Measurements from ENCODE around the gene CACNA1I. TPM values are rescaled to one million over a fixed set of nuclear protein-coding genes. Genes with fewer than 3 reads are reported as not detected.

CACNA1I gene
- total RNA-seq, 3 donors from 2014 or later (not counting 1 experiment from before 2014, with no cell fraction given) = 0.05 to 0.83 (median 0.72) TPM

DNA sequence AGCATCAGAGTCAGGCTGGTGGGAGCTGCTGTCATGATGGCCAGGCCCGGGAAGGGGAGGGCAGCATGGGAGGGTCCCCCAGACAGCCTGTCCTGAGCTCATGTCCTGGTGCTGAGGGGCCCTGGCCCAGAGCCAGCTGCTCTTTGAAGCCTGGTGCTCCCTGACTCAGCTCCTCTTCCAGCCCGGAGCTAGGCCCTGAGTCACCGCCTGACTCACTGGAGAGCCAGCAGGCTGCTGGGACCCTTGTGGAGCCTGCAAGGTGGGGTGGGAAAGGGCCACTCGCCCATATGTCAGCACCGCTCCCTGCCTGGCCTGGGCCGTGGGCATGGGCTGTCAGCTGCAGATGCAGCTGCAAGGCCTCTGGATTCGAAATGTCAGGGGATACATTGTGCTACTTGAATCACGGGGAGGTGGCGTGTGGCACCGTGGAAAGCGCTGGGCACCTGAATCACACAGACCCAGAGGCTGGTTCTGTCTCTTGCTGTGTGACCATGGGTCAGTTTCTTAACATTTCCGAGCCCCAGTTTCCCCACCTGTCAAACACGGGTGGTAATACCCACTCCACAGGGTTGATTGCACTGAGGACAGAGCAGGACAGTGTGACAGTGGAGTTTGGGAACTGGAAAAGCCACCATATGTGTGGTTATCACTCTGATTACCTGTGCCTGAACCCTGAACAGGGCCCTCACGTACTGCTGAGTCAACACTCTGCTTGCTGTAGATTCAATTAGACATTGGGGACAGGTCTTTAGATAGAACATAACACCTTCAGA, 4.4 kb downstream of the CACNA1I start:
- H3K9me3 ChIP-seq (ENCODE audit: control insufficient read depth, insufficient read depth, low read length) = no peaks in the 10 kb centered on the region
- Mint-ChIP-seq H3K27me3 (ENCODE audit: low read depth in 2 of 2) (peaks cover 8 to 18% of the 10 kb centered on the region in 2 donors), H3K36me3 (no peaks in the 10 kb centered on the region), H3K9me3 (no peaks in the 10 kb centered on the region), H3K27ac (no peak overlapping the region), H3K4me1 (no peaks in the 10 kb centered on the region), H3K4me3 (no peak overlapping the region)
- no peak for DNase-seq
- no peaks in the 10 kb centered on the region for H3K4me1 ChIP-seq (ENCODE audit: control insufficient read depth, insufficient read depth, low read length)
- H3K27ac ChIP-seq (ENCODE audit: low read length) = no peak overlapping the region
- peak in 1 of 3 donors; percentile 9 for ATAC-seq
- no peaks in the 10 kb centered on the region for H3K27me3 ChIP-seq (ENCODE audit: control insufficient read depth, insufficient read depth, low read length)
- H3K4me3 ChIP-seq (ENCODE audit: low read length) = no peak overlapping the region
- TF ChIP-seq, protein P1, sequence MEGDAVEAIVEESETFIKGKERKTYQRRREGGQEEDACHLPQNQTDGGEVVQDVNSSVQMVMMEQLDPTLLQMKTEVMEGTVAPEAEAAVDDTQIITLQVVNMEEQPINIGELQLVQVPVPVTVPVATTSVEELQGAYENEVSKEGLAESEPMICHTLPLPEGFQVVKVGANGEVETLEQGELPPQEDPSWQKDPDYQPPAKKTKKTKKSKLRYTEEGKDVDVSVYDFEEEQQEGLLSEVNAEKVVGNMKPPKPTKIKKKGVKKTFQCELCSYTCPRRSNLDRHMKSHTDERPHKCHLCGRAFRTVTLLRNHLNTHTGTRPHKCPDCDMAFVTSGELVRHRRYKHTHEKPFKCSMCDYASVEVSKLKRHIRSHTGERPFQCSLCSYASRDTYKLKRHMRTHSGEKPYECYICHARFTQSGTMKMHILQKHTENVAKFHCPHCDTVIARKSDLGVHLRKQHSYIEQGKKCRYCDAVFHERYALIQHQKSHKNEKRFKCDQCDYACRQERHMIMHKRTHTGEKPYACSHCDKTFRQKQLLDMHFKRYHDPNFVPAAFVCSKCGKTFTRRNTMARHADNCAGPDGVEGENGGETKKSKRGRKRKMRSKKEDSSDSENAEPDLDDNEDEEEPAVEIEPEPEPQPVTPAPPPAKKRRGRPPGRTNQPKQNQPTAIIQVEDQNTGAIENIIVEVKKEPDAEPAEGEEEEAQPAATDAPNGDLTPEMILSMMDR (IDR thresholded peaks at IDR 0.05) = no peak
- WGBS (ENCODE audit: insufficient coverage) = 92% methylated on average over 14 of the region's 14 CpGs
- intact Hi-C loops (cut with micrococcal nuclease) = no loop called here
- H3K36me3 ChIP-seq (ENCODE audit: control insufficient read depth, insufficient read depth, low read length) = no peaks in the 10 kb centered on the region

GRCh38 chr22:39575552-39575825, 4.9 kb downstream of the CACNA1I start:
- TF ChIP-seq, protein P1 (IDR thresholded peaks at IDR 0.05) = no peak
- H3K27me3 Mint-ChIP-seq (ENCODE audit: low read depth in 2 of 2) = peaks cover 8 to 18% of the 10 kb centered on the region in 2 donors
- no peak overlapping the region for H3K4me3 ChIP-seq (ENCODE audit: low read length)

DNA sequence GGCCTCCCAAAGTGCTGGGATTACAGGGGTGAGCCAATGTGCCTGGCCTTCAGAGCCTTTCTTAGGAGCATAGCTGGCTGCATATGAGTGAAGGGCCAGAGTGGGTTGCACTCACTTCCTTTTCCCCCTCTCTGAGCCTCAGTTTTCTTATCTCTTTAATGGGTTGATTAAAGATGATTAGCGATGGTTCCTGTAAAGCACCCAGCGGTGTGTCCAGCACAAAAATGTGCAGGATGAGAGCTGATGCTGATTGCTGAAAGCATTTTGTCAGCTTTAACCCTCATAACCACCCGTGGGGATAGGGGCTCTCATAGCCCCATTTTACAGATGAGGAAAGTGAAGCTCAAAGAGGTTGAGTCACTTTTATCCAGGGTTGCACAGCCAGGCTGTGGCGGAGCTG, 5.5 kb downstream of the CACNA1I start:
- H3K9me3 ChIP-seq (ENCODE audit: control insufficient read depth, insufficient read depth, low read length) = no peaks in the 10 kb centered on the region
- intact Hi-C loops (cut with micrococcal nuclease) = no loop called here
- no peak overlapping the region for H3K27ac ChIP-seq (ENCODE audit: low read length)
- WGBS (ENCODE audit: insufficient coverage) = 85% methylated on average over 4 of the region's 4 CpGs
- H3K27me3 ChIP-seq (ENCODE audit: control insufficient read depth, insufficient read depth, low read length) = no peaks in the 10 kb centered on the region
- no peaks in the 10 kb centered on the region for H3K36me3 ChIP-seq (ENCODE audit: control insufficient read depth, insufficient read depth, low read length)
- no peaks in the 10 kb centered on the region for H3K4me1 ChIP-seq (ENCODE audit: control insufficient read depth, insufficient read depth, low read length)
- Mint-ChIP-seq H3K4me1 (no peaks in the 10 kb centered on the region), H3K27ac (no peak overlapping the region), H3K4me3 (no peak overlapping the region), H3K27me3 (ENCODE audit: low read depth in 2 of 2) (peaks cover 8 to 21% of the 10 kb centered on the region in 2 donors), H3K36me3 (no peaks in the 10 kb centered on the region), H3K9me3 (no peaks in the 10 kb centered on the region)
- DNase-seq = no peak
- TF ChIP-seq, protein P1 (IDR thresholded peaks at IDR 0.05) = no peak
- ATAC-seq = no peak
- no peak overlapping the region for H3K4me3 ChIP-seq (ENCODE audit: low read length)

More at GRCh38 chr22:39575552-39575825, 4.9 kb downstream of the CACNA1I start:
- H3K4me1 Mint-ChIP-seq = no peaks in the 10 kb centered on the region
- Histone ChIP-seq H3K27me3 (ENCODE audit: control insufficient read depth, insufficient read depth, low read length) (no peaks in the 10 kb centered on the region), H3K36me3 (ENCODE audit: control insufficient read depth, insufficient read depth, low read length) (no peaks in the 10 kb centered on the region), H3K27ac (ENCODE audit: low read length) (no peak overlapping the region), H3K9me3 (ENCODE audit: control insufficient read depth, insufficient read depth, low read length) (no peaks in the 10 kb centered on the region), H3K4me1 (ENCODE audit: control insufficient read depth, insufficient read depth, low read length) (no peaks in the 10 kb centered on the region)
- H3K9me3 Mint-ChIP-seq = no peaks in the 10 kb centered on the region
- ATAC-seq (no peak), DNase-seq (no peak)
- no peak overlapping the region for H3K27ac Mint-ChIP-seq
- H3K4me3 Mint-ChIP-seq = no peak overlapping the region
- 98% methylated on average over 2 of the region's 2 CpGs for WGBS (ENCODE audit: insufficient coverage)
- H3K36me3 Mint-ChIP-seq = no peaks in the 10 kb centered on the region
- intact Hi-C loops (cut with micrococcal nuclease) = no loop called here

- H3K36me3 Mint-ChIP-seq = no peaks in the 10 kb centered on the region
- Histone ChIP-seq H3K4me1 (ENCODE audit: control insufficient read depth, insufficient read depth, low read length) (no peaks in the 10 kb centered on the region), H3K27me3 (ENCODE audit: control insufficient read depth, insufficient read depth, low read length) (no peaks in the 10 kb centered on the region), H3K4me3 (ENCODE audit: low read length) (no peak overlapping the region), H3K9me3 (ENCODE audit: control insufficient read depth, insufficient read depth, low read length) (no peaks in the 10 kb centered on the region), H3K36me3 (ENCODE audit: control insufficient read depth, insufficient read depth, low read length) (no peaks in the 10 kb centered on the region), H3K27ac (ENCODE audit: low read length) (no peak overlapping the region)
- no peak overlapping the region for H3K4me3 Mint-ChIP-seq
- WGBS (ENCODE audit: insufficient coverage) = 75% methylated on average over 21 of the region's 21 CpGs
- peaks cover 8 to 27% of the 10 kb centered on the region in 2 donors for H3K27me3 Mint-ChIP-seq (ENCODE audit: low read depth in 2 of 2)
- TF ChIP-seq, protein P1 (IDR thresholded peaks at IDR 0.05) = no peak
- no peak for ATAC-seq
- DNase-seq = no peak
- intact Hi-C loops (cut with micrococcal nuclease) = no loop called here
- no peaks in the 10 kb centered on the region for H3K9me3 Mint-ChIP-seq
- no peaks in the 10 kb centered on the region for H3K4me1 Mint-ChIP-seq
- no peak overlapping the region for H3K27ac Mint-ChIP-seq
Observed at GRCh38 chr22:39577366-39577765, 6.8 kb downstream of the CACNA1I start.

Measured in natural killer cell (primary cell).